Activated CD4-positive, alpha-beta memory T cell treated with anti-CD3 and anti-CD28 coated beads for 36 hours (primary cell): ENCODE measurements around the gene KBTBD8. TPM values are rescaled to one million over a fixed set of nuclear protein-coding genes. Genes with fewer than 3 reads are reported as not detected.

ENCODE experiments used
- CTCF ChIA-PET: fragments of 350-600 bp; sonication (Branson Sonifier 250); formaldehyde crosslinking; loops from one replicate; lab custom pipeline; 2021; ENCODE audit warnings: antibody characterized with exemption, inconsistent platforms; lab: Charles Lee
- POLR2A ChIA-PET: fragments of 350-600 bp; sonication (Branson Sonifier 250); formaldehyde crosslinking; loops from one replicate; lab custom pipeline; 2021; ENCODE audit warnings: antibody characterized with exemption; lab: Charles Lee
- DNase-seq: peaks from one replicate; pipeline ENCODE4 v3.0.0-alpha.2; 2020
- H3K27ac Mint-ChIP-seq: one replicate; pipeline ENCODE4 v1.8.0; 2021; ENCODE audit warnings: mixed read lengths
- H3K27me3 Mint-ChIP-seq: one replicate; pipeline ENCODE4 v1.8.0; 2021; ENCODE audit warnings: mixed read lengths
- H3K36me3 Mint-ChIP-seq: one replicate; pipeline ENCODE4 v1.8.0; 2021; ENCODE audit warnings: mixed read lengths
- H3K4me1 Mint-ChIP-seq: one replicate; pipeline ENCODE4 v1.8.0; 2021; ENCODE audit warnings: low read depth, mixed read lengths
- H3K4me3 Mint-ChIP-seq: one replicate; pipeline ENCODE4 v1.8.0; 2021; ENCODE audit warnings: mild to moderate bottlenecking, mixed read lengths
- H3K9me3 Mint-ChIP-seq: one replicate; pipeline ENCODE4 v1.8.0; 2021; ENCODE audit warnings: mixed read lengths
- intact Hi-C: fragments of 100-400 bp; cut with micrococcal nuclease; formaldehyde crosslinking; loops from one replicate; pipeline ENCODE4 v1.15.1; 2023
- total RNA-seq, 2 experiments: library from RNA; stranded (reverse); gene quantifications; one replicate each; pipeline ENCODE4 v1.2.3, GENCODE V29; 2021

The KBTBD8 gene
- total RNA-seq, 2 experiments from 2014 or later: 13.5 to 15.5 TPM

- Mint-ChIP-seq H3K4me3 (no peak overlapping the region), H3K9me3 (no peaks in the 10 kb centered on the region), H3K36me3 (peaks cover 9% of the 10 kb centered on the region), H3K27me3 (no peaks in the 10 kb centered on the region), H3K4me1 (peaks cover 28% of the 10 kb centered on the region), H3K27ac (no peak overlapping the region)
- CTCF ChIA-PET: no interaction called here
- DNase-seq: no peak
- intact Hi-C loops: loop anchor here (5.0 kb wide), 1 partner anchor 331 kb away; no protein-coding TSS in a partner anchor
- POLR2A ChIA-PET: no interaction called here
Measured at GRCh38 chr3:67016522-67017080, 18.5 kb downstream of the KBTBD8 start.

GRCh38 chr3:67017211-67017610, 19.1 kb downstream of the KBTBD8 start:
- intact Hi-C loops: loop anchor here (5.0 kb wide), 1 partner anchor 330 kb away; no protein-coding TSS in a partner anchor
- H3K27ac Mint-ChIP-seq: no peak overlapping the region
- H3K9me3 Mint-ChIP-seq: no peaks in the 10 kb centered on the region
- no peaks in the 10 kb centered on the region for H3K27me3 Mint-ChIP-seq
- H3K36me3 Mint-ChIP-seq: peaks cover 4% of the 10 kb centered on the region
- DNase-seq: peak; percentile 18
- POLR2A ChIA-PET: no interaction called here
- CTCF ChIA-PET: interaction anchor here (1.3 kb wide), 1 partner anchor 45 kb away, joined by 3 read pairs; no protein-coding TSS in a partner anchor
- H3K4me1 Mint-ChIP-seq: peaks cover 28% of the 10 kb centered on the region
- no peak overlapping the region for H3K4me3 Mint-ChIP-seq

GRCh38 chr3:67018105-67018788, 20.1 kb downstream of the KBTBD8 start:
- intact Hi-C loops: loop anchor here (1.0 to 5.0 kb wide), 2 partner anchors 17 to 329 kb away; no protein-coding TSS in a partner anchor

GRCh38 chr3:67018789-67019526, 20.9 kb downstream of the KBTBD8 start:
- peak; percentile 20 for DNase-seq
- Mint-ChIP-seq H3K36me3 (no peaks in the 10 kb centered on the region), H3K27me3 (no peaks in the 10 kb centered on the region), H3K4me3 (no peak overlapping the region), H3K4me1 (peaks cover 28% of the 10 kb centered on the region), H3K9me3 (no peaks in the 10 kb centered on the region), H3K27ac (no peak overlapping the region)
- CTCF ChIA-PET: no interaction called here
- intact Hi-C loops: loop anchor here (1.0 to 5.0 kb wide), 2 partner anchors 18 to 328 kb away; no protein-coding TSS in a partner anchor
- POLR2A ChIA-PET: no interaction called here

More at GRCh38 chr3:67018105-67018788, 20.1 kb downstream of the KBTBD8 start:
- peaks cover 1% of the 10 kb centered on the region for H3K36me3 Mint-ChIP-seq
- H3K27ac Mint-ChIP-seq: no peak overlapping the region
- H3K9me3 Mint-ChIP-seq: no peaks in the 10 kb centered on the region
- no peaks in the 10 kb centered on the region for H3K27me3 Mint-ChIP-seq
- peaks cover 28% of the 10 kb centered on the region for H3K4me1 Mint-ChIP-seq
- DNase-seq: peak; percentile 15
- POLR2A ChIA-PET: no interaction called here
- peak overlapping the region; percentile 7 for H3K4me3 Mint-ChIP-seq
- CTCF ChIA-PET: interaction anchor here (1.3 kb wide), 1 partner anchor 46 kb away, joined by 3 read pairs; no protein-coding TSS in a partner anchor

GRCh38 chr3:67028001-67028784, 30.1 kb downstream of the KBTBD8 start:
- CTCF ChIA-PET: no interaction called here
- POLR2A ChIA-PET: no interaction called here
- Mint-ChIP-seq H3K27ac (no peak overlapping the region), H3K27me3 (no peaks in the 10 kb centered on the region), H3K4me1 (peaks cover 5% of the 10 kb centered on the region), H3K4me3 (no peak overlapping the region), H3K36me3 (no peaks in the 10 kb centered on the region), H3K9me3 (no peaks in the 10 kb centered on the region)
- intact Hi-C loops: no loop called here
- no peak for DNase-seq

GRCh38 chr3:67030785-67031740, 33.0 kb downstream of the KBTBD8 start:
- Mint-ChIP-seq H3K27ac (no peak overlapping the region), H3K27me3 (no peaks in the 10 kb centered on the region), H3K4me1 (peaks cover 5% of the 10 kb centered on the region), H3K36me3 (no peaks in the 10 kb centered on the region), H3K9me3 (no peaks in the 10 kb centered on the region), H3K4me3 (no peak overlapping the region)
- no peak for DNase-seq
- ChIA-PET CTCF (interaction anchor here (1.0 kb wide), 1 partner anchor 59 kb away, joined by 4 read pairs; no protein-coding TSS in a partner anchor), POLR2A (no interaction called here)
- intact Hi-C loops: no loop called here

- no peak for DNase-seq
Measured at GRCh38 chr3:67031986-67032385, 33.9 kb downstream of the KBTBD8 start.

GRCh38 chr3:67033079-67033478, 35.0 kb downstream of the KBTBD8 start:
- Mint-ChIP-seq H3K4me3 (no peak overlapping the region), H3K4me1 (peaks cover 5% of the 10 kb centered on the region), H3K27ac (no peak overlapping the region), H3K27me3 (no peaks in the 10 kb centered on the region), H3K9me3 (no peaks in the 10 kb centered on the region), H3K36me3 (no peaks in the 10 kb centered on the region)
- POLR2A ChIA-PET: no interaction called here
- DNase-seq: no peak
- intact Hi-C loops: no loop called here
- CTCF ChIA-PET: interaction anchor here (1.2 kb wide), 1 partner anchor 61 kb away, joined by 6 read pairs; no protein-coding TSS in a partner anchor

More at GRCh38 chr3:67031986-67032385, 33.9 kb downstream of the KBTBD8 start:
- POLR2A ChIA-PET: no interaction called here
- intact Hi-C loops: no loop called here
- Mint-ChIP-seq H3K9me3 (no peaks in the 10 kb centered on the region), H3K27me3 (no peaks in the 10 kb centered on the region), H3K36me3 (no peaks in the 10 kb centered on the region), H3K4me1 (peaks cover 5% of the 10 kb centered on the region), H3K4me3 (no peak overlapping the region), H3K27ac (no peak overlapping the region)
- CTCF ChIA-PET: no interaction called here

GRCh38 chr3:67034371-67034770, 36.3 kb downstream of the KBTBD8 start:
- CTCF ChIA-PET: no interaction called here
- H3K4me1 Mint-ChIP-seq: no peaks in the 10 kb centered on the region
- intact Hi-C loops: no loop called here

GRCh38 chr3:67037615-67038014, 39.5 kb downstream of the KBTBD8 start:
- no peaks in the 10 kb centered on the region for H3K9me3 Mint-ChIP-seq
- intact Hi-C loops: loop anchor here (1.0 to 2.0 kb wide), 2 partner anchors 65 to 99 kb away; no protein-coding TSS in a partner anchor
- H3K27ac Mint-ChIP-seq: no peak overlapping the region
- H3K4me1 Mint-ChIP-seq: no peaks in the 10 kb centered on the region
- no peak overlapping the region for H3K4me3 Mint-ChIP-seq
- ChIA-PET POLR2A (no interaction called here), CTCF (interaction anchor here (0.7 to 3.6 kb wide), 3 partner anchors 10 to 99 kb away, joined by 3 to 40 read pairs (median 9); no protein-coding TSS in a partner anchor)
- H3K36me3 Mint-ChIP-seq: no peaks in the 10 kb centered on the region
- no peak for DNase-seq
- no peaks in the 10 kb centered on the region for H3K27me3 Mint-ChIP-seq

More at GRCh38 chr3:67034371-67034770, 36.3 kb downstream of the KBTBD8 start:
- Mint-ChIP-seq H3K4me3 (no peak overlapping the region), H3K27me3 (no peaks in the 10 kb centered on the region), H3K9me3 (no peaks in the 10 kb centered on the region), H3K27ac (no peak overlapping the region), H3K36me3 (no peaks in the 10 kb centered on the region)
- DNase-seq: no peak
- POLR2A ChIA-PET: no interaction called here
